Endothelial cell (in vitro differentiated cells): ENCODE results near the gene RIMBP2. TPM values are rescaled to one million over a fixed set of nuclear protein-coding genes. Genes with fewer than 3 reads are reported as not detected.

Experiments
- DNase-seq: peaks from one replicate; pipeline ENCODE4 v3.0.0; 2021; ENCODE audit warnings: low spot score
- H3K27ac Mint-ChIP-seq: one replicate; pipeline ENCODE4 v1.8.0; 2021; ENCODE audit warnings: mixed read lengths, inconsistent platforms; ENCODE audit not compliant: unreplicated experiment
- H3K27me3 Mint-ChIP-seq: one replicate; pipeline ENCODE4 v1.8.0; 2021; ENCODE audit warnings: mild to moderate bottlenecking, moderate library complexity, mixed read lengths, inconsistent platforms; ENCODE audit not compliant: unreplicated experiment
- H3K36me3 Mint-ChIP-seq: one replicate; pipeline ENCODE4 v1.8.0; 2021; ENCODE audit warnings: mild to moderate bottlenecking, low read depth, mixed read lengths, inconsistent platforms; ENCODE audit not compliant: unreplicated experiment
- H3K4me1 Mint-ChIP-seq: one replicate; pipeline ENCODE4 v1.8.0; 2021; ENCODE audit warnings: mild to moderate bottlenecking, mixed read lengths, inconsistent platforms; ENCODE audit not compliant: unreplicated experiment
- H3K4me3 Mint-ChIP-seq: one replicate; pipeline ENCODE4 v1.8.0; 2021; ENCODE audit warnings: mild to moderate bottlenecking, mixed read lengths, inconsistent platforms; ENCODE audit not compliant: unreplicated experiment
- H3K9me3 Mint-ChIP-seq: one replicate; pipeline ENCODE4 v1.8.0; 2021; ENCODE audit warnings: mixed read lengths, inconsistent platforms; ENCODE audit not compliant: unreplicated experiment
- CTCF ChIP-seq: fragments of 200-600 bp; sonication (generic); IDR thresholded peaks from one replicate; pipeline ENCODE4 v1.5.0; 2021; ENCODE audit warnings: antibody characterized with exemption; ENCODE audit not compliant: unreplicated experiment
- total RNA-seq: library from RNA; stranded (reverse); fragmentation: NEBNext Ultra II Directional; extraction: Animal tissue kit (Norgen Biotek cat#: 25700); gene quantifications from one replicate; pipeline ENCODE4 v1.2.1, GENCODE V29; 2021; ENCODE audit not compliant: unreplicated experiment

Gene RIMBP2
- total RNA-seq, 1 donor from 2014 or later: 1.4 TPM

- Mint-ChIP-seq H3K4me1 (no peaks in the 10 kb centered on the region), H3K36me3 (peaks cover 11% of the 10 kb centered on the region), H3K27me3 (peaks cover 15% of the 10 kb centered on the region)
Measured at GRCh38 chr12:130451001-130451930, 264.8 kb downstream of the RIMBP2 start.

GRCh38 chr12:130449291-130449690 is 266.8 kb downstream of the RIMBP2 start:
- H3K36me3 Mint-ChIP-seq: peaks cover 13% of the 10 kb centered on the region
- DNase-seq: no peak
- H3K27me3 Mint-ChIP-seq: peaks cover 11% of the 10 kb centered on the region
- no peak overlapping the region for H3K27ac Mint-ChIP-seq
- peaks cover 14% of the 10 kb centered on the region for H3K9me3 Mint-ChIP-seq
- no peak for TF ChIP-seq CTCF
- peak overlapping the region; percentile 42 for H3K4me3 Mint-ChIP-seq
- H3K4me1 Mint-ChIP-seq: no peaks in the 10 kb centered on the region

More at GRCh38 chr12:130451001-130451930, 264.8 kb downstream of the RIMBP2 start:
- TF ChIP-seq CTCF: no peak
- no peak for DNase-seq
- Mint-ChIP-seq H3K27ac (no peak overlapping the region), H3K4me3 (no peak overlapping the region), H3K9me3 (peaks cover 14% of the 10 kb centered on the region)

- TF ChIP-seq CTCF: no peak
- no peak for DNase-seq
- Mint-ChIP-seq H3K27me3 (peaks cover 9% of the 10 kb centered on the region), H3K4me3 (no peak overlapping the region), H3K4me1 (no peaks in the 10 kb centered on the region), H3K9me3 (peaks cover 10% of the 10 kb centered on the region), H3K36me3 (peaks cover 16% of the 10 kb centered on the region), H3K27ac (no peak overlapping the region)
Measured at GRCh38 chr12:130448044-130448821, 267.9 kb downstream of the RIMBP2 start.

GRCh38 chr12:130447655-130447965 is 268.5 kb downstream of the RIMBP2 start:
- Mint-ChIP-seq H3K27me3 (peaks cover 9% of the 10 kb centered on the region), H3K36me3 (peaks cover 16% of the 10 kb centered on the region), H3K9me3 (peaks cover 10% of the 10 kb centered on the region), H3K27ac (no peak overlapping the region), H3K4me1 (no peaks in the 10 kb centered on the region), H3K4me3 (no peak overlapping the region)
- DNase-seq: no peak
- no peak for TF ChIP-seq CTCF
